Naive thymus-derived CD4-positive, alpha-beta T cell (primary cell): ENCODE results near the gene ANO1. TPM values are rescaled to one million over a fixed set of nuclear protein-coding genes. Genes with fewer than 3 reads are reported as not detected.

ENCODE experiments used
- ATAC-seq: fragments of 150-1000 bp; cut with Tn5 transposase; 2 replicates; pipeline ENCODE4 v1.10.0; 2021; ENCODE audit warnings: mild to moderate bottlenecking, moderate library complexity
- CTCF ChIA-PET: fragments of 350-600 bp; sonication (Branson Sonifier 250); formaldehyde crosslinking; loops from one replicate; lab custom pipeline; 2021; ENCODE audit warnings: antibody characterized with exemption; lab: Charles Lee
- POLR2A ChIA-PET: fragments of 350-600 bp; sonication (Branson Sonifier 250); formaldehyde crosslinking; loops from one replicate; lab custom pipeline; 2021; ENCODE audit warnings: antibody characterized with exemption, inconsistent platforms; lab: Charles Lee
- DNase-seq, 9 donors: peaks; one replicate each; pipeline versions ENCODE4 v3.0.0 to v3.0.0-alpha.2; 2020 to 2022; ENCODE audit warnings: mixed read lengths in 1 of 9
- H3K27ac ChIP-seq: one replicate; pipeline ENCODE4 v1.7.0; 2013; ENCODE audit warnings: mild to moderate bottlenecking, low read depth, low read length, moderate library complexity
- H3K27me3 ChIP-seq, 2 donors: one replicate each; pipeline ENCODE4 v1.7.0; 2013; ENCODE audit warnings: low read length in 2 of 2, mild to moderate bottlenecking in 2 of 2, moderate library complexity in 2 of 2; ENCODE audit not compliant: control insufficient read depth in 2 of 2, insufficient read depth in 2 of 2
- H3K36me3 ChIP-seq, 3 experiments: 1 replicate in 2 of 3; 2 replicates in 1 of 3; pipeline ENCODE4 v1.7.0; 2013; ENCODE audit warnings: low read length in 3 of 3, mild to moderate bottlenecking in 3 of 3, moderate library complexity in 1 of 3; ENCODE audit not compliant: insufficient read depth in 3 of 3, control insufficient read depth in 2 of 3
- H3K4me1 ChIP-seq, 2 donors: one replicate each; pipeline ENCODE4 v1.7.0; 2013; ENCODE audit warnings: low read length in 2 of 2, mild to moderate bottlenecking in 2 of 2, moderate library complexity in 1 of 2; ENCODE audit not compliant: control insufficient read depth in 2 of 2, insufficient read depth in 2 of 2
- H3K4me3 ChIP-seq: 2 replicates; pipeline ENCODE4 v1.7.0; 2013; ENCODE audit warnings: mild to moderate bottlenecking, low read length
- H3K9me3 ChIP-seq, 3 experiments: 1 replicate in 2 of 3; 2 replicates in 1 of 3; pipeline ENCODE4 v1.7.0; 2013; ENCODE audit warnings: low read length in 3 of 3; ENCODE audit not compliant: control insufficient read depth in 2 of 3
- H3K27ac Mint-ChIP-seq, 9 donors: one replicate each; pipeline ENCODE4 v1.8.0; 2020 to 2022; ENCODE audit warnings: mixed read lengths in 9 of 9, mild to moderate bottlenecking in 8 of 9, moderate library complexity in 5 of 9, inconsistent platforms in 2 of 9
- H3K27me3 Mint-ChIP-seq, 5 donors: one replicate each; pipeline ENCODE4 v1.8.0; 2021 to 2022; ENCODE audit warnings: mixed read lengths in 5 of 5, mild to moderate bottlenecking in 1 of 5
- H3K36me3 Mint-ChIP-seq, 5 donors: one replicate each; pipeline ENCODE4 v1.8.0; 2020 to 2022; ENCODE audit warnings: mixed read lengths in 5 of 5, mild to moderate bottlenecking in 3 of 5, inconsistent platforms in 1 of 5
- H3K4me1 Mint-ChIP-seq, 7 donors: one replicate each; pipeline ENCODE4 v1.8.0; 2020 to 2022; ENCODE audit warnings: mixed read lengths in 7 of 7, mild to moderate bottlenecking in 3 of 7, inconsistent platforms in 1 of 7
- H3K4me3 Mint-ChIP-seq, 10 donors: one replicate each; pipeline ENCODE4 v1.8.0; 2020 to 2022; ENCODE audit warnings: mild to moderate bottlenecking in 10 of 10, mixed read lengths in 10 of 10, moderate library complexity in 6 of 10, inconsistent platforms in 2 of 10
- H3K9me3 Mint-ChIP-seq, 11 donors: one replicate each; pipeline ENCODE4 v1.8.0; 2020 to 2022; ENCODE audit warnings: mixed read lengths in 11 of 11, mild to moderate bottlenecking in 4 of 11, inconsistent platforms in 1 of 11, moderate library complexity in 1 of 11
- intact Hi-C, 2 donors: fragments of 100-400 bp; cut with micrococcal nuclease; formaldehyde crosslinking; loops; one replicate each; pipeline ENCODE4 v1.15.1; 2023
- polyA plus RNA-seq, 2 donors: library from polyadenylated mRNA; unstranded; fragments of 300-500 nt; fragmentation: Illumina TruSeq; gene quantifications; one replicate each; pipeline ENCODE4 v1.2.3, GENCODE V29; 2021
- total RNA-seq, 6 experiments: library from RNA in 5 of 6; stranded (reverse) in 5 of 6; gene quantifications; 1 replicate in 5 of 6; 2 replicates in 1 of 6; pipeline ENCODE4 v1.2.3 and lab custom pipeline; 2021 to 2026

ANO1 gene
- total and polyA plus RNA-seq, 7 experiments from 2014 or later: not detected

- Histone ChIP-seq H3K27me3 (no peaks in the 10 kb centered on the region), H3K27ac (no peak overlapping the region), H3K4me1 (no peaks in the 10 kb centered on the region), H3K36me3 (no peaks in the 10 kb centered on the region), H3K9me3 (no peaks in the 10 kb centered on the region), H3K4me3 (no peak overlapping the region)
- peaks cover 0 to 1% (median 0%) of the 10 kb centered on the region in 11 donors for H3K9me3 Mint-ChIP-seq
- H3K27me3 Mint-ChIP-seq: peaks cover 57 to 86% (median 70%) of the 10 kb centered on the region in 5 donors
- DNase-seq (peak in 1 of 9 donors; percentile 17), ATAC-seq (no peak)
- peaks cover 0 to 5% (median 3%) of the 10 kb centered on the region in 7 donors for H3K4me1 Mint-ChIP-seq
- no peaks in the 10 kb centered on the region for H3K36me3 Mint-ChIP-seq
- intact Hi-C loops: no loop called here
- ChIA-PET POLR2A (no interaction called here), CTCF (no interaction called here)
- no peak overlapping the region for H3K4me3 Mint-ChIP-seq
- no peak overlapping the region for H3K27ac Mint-ChIP-seq
Observed at GRCh38 chr11:70070706-70071105, 7.4 kb upstream of the ANO1 start.

- Mint-ChIP-seq H3K9me3 (peaks cover 0 to 1% (median 0%) of the 10 kb centered on the region in 11 donors), H3K4me3 (no peak overlapping the region), H3K4me1 (peaks cover 0 to 5% (median 3%) of the 10 kb centered on the region in 7 donors), H3K27me3 (peaks cover 68 to 95% (median 74%) of the 10 kb centered on the region in 5 donors), H3K36me3 (no peaks in the 10 kb centered on the region), H3K27ac (no peak overlapping the region)
- POLR2A ChIA-PET: no interaction called here
- Histone ChIP-seq H3K4me1 (no peaks in the 10 kb centered on the region), H3K9me3 (no peaks in the 10 kb centered on the region), H3K27ac (no peak overlapping the region), H3K4me3 (no peak overlapping the region), H3K36me3 (no peaks in the 10 kb centered on the region), H3K27me3 (no peaks in the 10 kb centered on the region)
- intact Hi-C loops: no loop called here
- DNase-seq (no peak), ATAC-seq (no peak)
- CTCF ChIA-PET: no interaction called here
Observed at GRCh38 chr11:70071996-70072395, 6.1 kb upstream of the ANO1 start.

GRCh38 chr11:70072461-70072860 lies 5.7 kb upstream of the ANO1 start:
- POLR2A ChIA-PET: no interaction called here
- no peaks in the 10 kb centered on the region for H3K36me3 Mint-ChIP-seq
- DNase-seq (no peak), ATAC-seq (no peak)
- H3K27me3 Mint-ChIP-seq: peaks cover 72 to 95% (median 77%) of the 10 kb centered on the region in 5 donors
- H3K4me3 Mint-ChIP-seq: no peak overlapping the region
- Histone ChIP-seq H3K9me3 (no peaks in the 10 kb centered on the region), H3K27me3 (no peaks in the 10 kb centered on the region), H3K27ac (no peak overlapping the region), H3K4me1 (no peaks in the 10 kb centered on the region), H3K36me3 (no peaks in the 10 kb centered on the region), H3K4me3 (no peak overlapping the region)
- no peak overlapping the region for H3K27ac Mint-ChIP-seq
- CTCF ChIA-PET: no interaction called here
- H3K4me1 Mint-ChIP-seq: peaks cover 0 to 5% (median 4%) of the 10 kb centered on the region in 7 donors
- H3K9me3 Mint-ChIP-seq: peaks cover 0 to 1% (median 0%) of the 10 kb centered on the region in 11 donors
- intact Hi-C loops: no loop called here

DNA sequence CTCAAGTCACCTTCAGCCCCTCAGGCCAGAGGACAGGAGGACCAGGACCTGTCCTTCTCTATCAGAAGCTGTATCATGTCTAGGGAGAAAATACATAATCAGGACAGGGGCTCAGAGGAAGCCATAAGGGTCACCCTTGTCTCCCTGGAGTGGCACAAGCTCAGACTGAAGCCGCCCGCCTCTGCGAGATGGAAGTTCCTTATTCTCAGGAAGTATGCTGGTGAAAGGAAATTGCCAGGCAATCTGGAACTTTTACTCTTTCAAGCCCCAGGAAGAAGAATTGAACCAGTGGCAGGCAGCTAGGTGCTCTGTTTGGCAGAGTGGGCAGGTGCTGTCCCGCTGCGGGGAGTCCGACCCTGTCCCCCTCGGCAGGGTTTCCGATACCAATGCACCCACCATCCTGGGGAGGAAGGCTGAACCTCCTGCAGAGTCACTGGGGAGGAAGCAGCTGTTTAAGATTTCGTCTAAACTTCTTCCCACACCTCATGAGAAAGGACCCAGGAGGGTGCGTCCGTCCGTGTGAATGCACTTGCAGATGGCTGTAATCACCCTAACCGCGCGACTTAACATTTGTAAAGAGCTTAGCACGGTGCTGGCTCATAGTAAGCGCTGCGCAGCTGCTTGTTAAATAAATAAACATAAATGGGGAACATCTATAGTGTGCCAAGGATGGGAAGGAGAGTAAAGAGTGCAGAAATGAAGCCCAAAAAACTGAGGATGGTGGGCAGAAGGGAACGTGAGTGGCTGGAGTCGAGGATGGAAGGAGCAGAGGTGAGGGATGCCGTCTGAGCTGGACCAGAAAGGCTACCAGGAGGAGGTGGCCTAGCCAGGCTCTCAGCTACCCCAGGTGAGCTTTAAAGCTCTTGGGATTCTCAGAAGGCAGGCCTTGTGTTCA lies 5.0 kb upstream of the ANO1 start:
- Mint-ChIP-seq H3K36me3 (no peaks in the 10 kb centered on the region), H3K4me1 (peaks cover 0 to 5% (median 4%) of the 10 kb centered on the region in 7 donors), H3K27me3 (peaks cover 73 to 91% (median 78%) of the 10 kb centered on the region in 5 donors), H3K4me3 (peak overlapping the region in 1 of 10 donors; percentile 49), H3K27ac (no peak overlapping the region), H3K9me3 (peaks cover 0 to 1% (median 0%) of the 10 kb centered on the region in 11 donors)
- Histone ChIP-seq H3K36me3 (no peaks in the 10 kb centered on the region), H3K4me3 (no peak overlapping the region), H3K27ac (no peak overlapping the region), H3K27me3 (no peaks in the 10 kb centered on the region), H3K4me1 (no peaks in the 10 kb centered on the region), H3K9me3 (no peaks in the 10 kb centered on the region)
- intact Hi-C loops: no loop called here
- ChIA-PET POLR2A (interaction anchor here (0.6 kb wide), 1 partner anchor 118 kb away, joined by 4 read pairs; no protein-coding TSS in a partner anchor), CTCF (no interaction called here)
- ATAC-seq (no peak), DNase-seq (no peak)

- ChIA-PET POLR2A (interaction anchor here (0.6 kb wide), 2 partner anchors 75 to 119 kb away, joined by 4 read pairs; no protein-coding TSS in a partner anchor), CTCF (no interaction called here)
- no peaks in the 10 kb centered on the region for H3K4me1 ChIP-seq
- peaks cover 0 to 1% (median 0%) of the 10 kb centered on the region in 11 donors for H3K9me3 Mint-ChIP-seq
- peaks cover 66 to 84% (median 73%) of the 10 kb centered on the region in 5 donors for H3K27me3 Mint-ChIP-seq
- peak overlapping the region in 1 of 10 donors; percentile 20 for H3K4me3 Mint-ChIP-seq
- no peak overlapping the region for H3K27ac ChIP-seq
- DNase-seq (no peak), ATAC-seq (no peak)
- intact Hi-C loops: no loop called here
- peaks cover 0 to 5% (median 4%) of the 10 kb centered on the region in 7 donors for H3K4me1 Mint-ChIP-seq
- H3K36me3 Mint-ChIP-seq: no peaks in the 10 kb centered on the region
- no peaks in the 10 kb centered on the region for H3K27me3 ChIP-seq
- no peaks in the 10 kb centered on the region for H3K9me3 ChIP-seq
- no peak overlapping the region for H3K27ac Mint-ChIP-seq
- H3K4me3 ChIP-seq: no peak overlapping the region
- H3K36me3 ChIP-seq: no peaks in the 10 kb centered on the region
Observed at GRCh38 chr11:70073871-70074371, 4.2 kb upstream of the ANO1 start.

GRCh38 chr11:70074746-70075145 lies 3.4 kb upstream of the ANO1 start:
- ChIA-PET POLR2A (no interaction called here), CTCF (no interaction called here)
- ATAC-seq (no peak), DNase-seq (no peak)
- H3K4me3 ChIP-seq: no peak overlapping the region
- intact Hi-C loops: no loop called here
- no peaks in the 10 kb centered on the region for H3K36me3 Mint-ChIP-seq
- H3K9me3 Mint-ChIP-seq: peaks cover 0 to 1% (median 0%) of the 10 kb centered on the region in 11 donors
- H3K4me1 Mint-ChIP-seq: peaks cover 0 to 5% (median 4%) of the 10 kb centered on the region in 7 donors
- no peaks in the 10 kb centered on the region for H3K4me1 ChIP-seq
- H3K27ac ChIP-seq: no peak overlapping the region
- H3K27me3 ChIP-seq: no peaks in the 10 kb centered on the region
- H3K4me3 Mint-ChIP-seq: no peak overlapping the region
- peaks cover 65 to 84% (median 75%) of the 10 kb centered on the region in 5 donors for H3K27me3 Mint-ChIP-seq
- no peaks in the 10 kb centered on the region for H3K9me3 ChIP-seq
- no peaks in the 10 kb centered on the region for H3K36me3 ChIP-seq
- H3K27ac Mint-ChIP-seq: no peak overlapping the region
